A549 treated with CORT108297 at 1 μM for 4 hours (cell line): Measurements from ENCODE around the gene FAM43A. TPM values are rescaled to one million over a fixed set of nuclear protein-coding genes. Genes with fewer than 3 reads are reported as not detected.

Experiments
- total RNA-seq: library from RNA; stranded (reverse); fragments of 200-300 nt; extraction: Qiagen RNA extraction; gene quantifications from 5 replicates; pipeline ENCODE4 v1.2.3, GENCODE V29; 2022

The FAM43A gene
- 3.8 to 9.7 TPM (median 8.6 TPM) in 5 replicates for total RNA-seq

DNA sequence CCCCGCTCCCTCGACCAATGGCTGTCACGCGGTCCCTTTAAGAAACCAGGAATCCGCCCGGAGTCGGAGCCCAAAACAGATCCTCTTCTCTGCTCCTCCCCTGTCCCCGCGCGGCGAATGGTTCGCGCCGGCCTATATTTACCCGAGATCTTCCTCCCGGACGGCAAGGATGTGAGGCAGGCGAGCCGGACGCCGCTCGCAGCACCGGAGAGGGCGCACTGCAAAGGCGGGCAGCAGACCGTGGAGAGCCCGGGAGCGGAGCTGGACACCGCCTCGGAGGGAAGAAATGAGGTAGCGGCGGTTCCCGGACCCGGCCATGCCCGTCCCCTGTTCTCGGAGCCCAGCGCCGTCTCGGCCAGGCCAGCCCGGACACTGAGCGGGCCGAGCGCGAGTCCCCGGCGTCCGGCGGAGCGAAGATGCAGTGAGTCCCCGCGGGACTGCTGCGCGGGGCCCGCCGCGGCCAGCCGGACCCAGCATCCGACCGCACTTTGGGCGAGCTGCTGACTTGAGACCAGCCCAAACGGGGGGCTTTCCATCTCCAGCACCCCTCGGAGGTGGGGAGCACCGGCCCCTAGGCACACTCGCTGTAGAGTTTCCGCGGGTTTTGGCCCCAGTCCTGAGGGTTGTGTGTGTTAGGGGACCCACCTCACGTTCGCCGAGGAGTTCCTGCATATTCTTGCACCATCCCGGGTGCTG lies at the start of gene FAM43A:
Gene FAM43A, plus strand, starts transcription at position 166 of the 696 bp plus-strand sequence. CDS start 944 bp downstream, outside the sequence.

GRCh38 chr3:194671900-194672808 lies 13.5 kb upstream of the FAM43A start, which contains the start of gene LSG1:
Gene LSG1 (minus strand): TSS chr3:194672191. CDS start chr3:194672162, 29 bp downstream.

Other genes with a start within 250 kb of the FAM43A start
- 25.3 to 39.8 TPM (median 36.2 TPM) in 5 replicates for gene ATP13A3, start 198.9 kb upstream of the FAM43A start, total RNA-seq
- 10.1 to 12.8 TPM (median 12.3 TPM) in 5 replicates for gene TMEM44, start 52.5 kb upstream of the FAM43A start, total RNA-seq
- 30.6 to 35.3 TPM (median 31.4 TPM) in 5 replicates for gene LSG1, start 13.7 kb upstream of the FAM43A start, total RNA-seq